Gastroesophageal sphincter (tissue), 4 donors: ENCODE data around the gene CA11. TPM values are rescaled to one million over a fixed set of nuclear protein-coding genes. Genes with fewer than 3 reads are reported as not detected.

Source experiments
- ATAC-seq: fragments of 150-250 bp; one replicate; pipeline ENCODE4 v1.9.1; 2016; ENCODE audit warnings: mild to moderate bottlenecking, moderate library complexity
- H3K27ac ChIP-seq, 4 donors: fragments of 200-600 bp; sonication (generic) in 3 of 4; 1 replicate in 3 of 4; 2 replicates in 1 of 4; pipeline ENCODE4 v1.5.1; 2016 to 2019
- H3K27me3 ChIP-seq: fragments of 200-600 bp; sonication (generic); one replicate; pipeline ENCODE4 v1.5.1; 2019
- H3K36me3 ChIP-seq, 2 donors: fragments of 200-600 bp; sonication (generic); one replicate each; pipeline ENCODE4 v1.5.1; 2019; ENCODE audit warnings: control low read depth in 1 of 2
- H3K4me1 ChIP-seq, 3 donors: fragments of 200-600 bp; sonication (generic); 1 replicate in 2 of 3; 2 replicates in 1 of 3; pipeline ENCODE4 v1.5.1; 2016 to 2019; ENCODE audit warnings: control low read depth in 2 of 3
- H3K4me3 ChIP-seq, 2 donors: fragments of 200-600 bp; sonication (generic); one replicate each; pipeline ENCODE4 v1.5.1; 2019; ENCODE audit warnings: mild to moderate bottlenecking in 1 of 2, moderate library complexity in 1 of 2
- H3K9me3 ChIP-seq, 3 donors: fragments of 200-600 bp; sonication (generic); one replicate each; pipeline ENCODE4 v1.5.1; 2017 to 2019; ENCODE audit warnings: control low read depth in 2 of 3
- CTCF ChIP-seq, 4 experiments: fragments of 200-600 bp in 2 of 4; fragments of 450-650 bp in 2 of 4; sonication (generic) in 1 of 4; IDR thresholded peaks; one replicate each; pipeline ENCODE4 v1.5.1; 2017 to 2019; ENCODE audit warnings: antibody characterized with exemption in 4 of 4, mild to moderate bottlenecking in 2 of 4, moderate library complexity in 2 of 4
- EP300 ChIP-seq: sonication (generic); formaldehyde crosslinking; IDR thresholded peaks from one replicate; pipeline ENCODE4 v1.6.1; 2017; ENCODE audit warnings: antibody characterized with exemption, mild to moderate bottlenecking
- POLR2A ChIP-seq, 2 donors: fragments of 450-650 bp; IDR thresholded peaks; one replicate each; pipeline ENCODE4 v1.6.1; 2017; ENCODE audit warnings: antibody characterized with exemption in 2 of 2, mild to moderate bottlenecking in 2 of 2, moderate library complexity in 1 of 2
- POLR2AphosphoS5 ChIP-seq: sonication (generic); formaldehyde crosslinking; IDR thresholded peaks from one replicate; pipeline ENCODE4 v1.6.1; 2017; ENCODE audit warnings: antibody characterized with exemption
- WGBS, 2 donors: methylation state at CpG; one replicate each; pipeline ENCODE4 v1.1.5; 2018; ENCODE audit warnings: low coverage in 1 of 2; 5-methylcytosine and 5-hydroxymethylcytosine counted together
- total RNA-seq, 4 donors: library from RNA; depleted of rRNA; stranded (reverse); fragments of >200 nt; gene quantifications; one replicate each; pipeline ENCODE4 v1.1.0, GENCODE V29; 2016

The CA11 gene
- total RNA-seq, 4 donors from 2014 or later = 10.0 to 28.5 (median 12.5) TPM

- Histone ChIP-seq H3K4me1 (peaks cover 0 to 64% (median 16%) of the 10 kb centered on the region in 3 donors), H3K27me3 (no peaks in the 10 kb centered on the region), H3K4me3 (peak overlapping the region in 1 of 2 donors; percentile 58), H3K27ac (peak overlapping the region; percentile 57 to 91 (median 85)), H3K36me3 (peaks cover 0 to 41% of the 10 kb centered on the region in 2 donors), H3K9me3 (no peaks in the 10 kb centered on the region)
- 10 to 18% methylated on average over 7 to 8 of the region's 8 CpGs for WGBS, 2 donors
- no peak for TF ChIP-seq POLR2A (IDR thresholded peaks at IDR 0.05)
- TF ChIP-seq POLR2AphosphoS5 = no peak
- no peak for TF ChIP-seq CTCF (IDR thresholded peaks at IDR 0.05)
- TF ChIP-seq EP300 = no peak
- ATAC-seq = no peak
These were observed 22.4 kb downstream of the CA11 start for GRCh38 chr19:48623556-48624066.

- TF ChIP-seq POLR2A (IDR thresholded peaks at IDR 0.05) = no peak
- no peak for TF ChIP-seq EP300
- TF ChIP-seq CTCF (IDR thresholded peaks at IDR 0.05) = peak in 1 of 4 experiments; percentile 29
- no peak for TF ChIP-seq POLR2AphosphoS5
- ATAC-seq = no peak
- 49 to 100% methylated on average over 1 to 2 of the region's 6 CpGs for WGBS, 2 donors
- Histone ChIP-seq H3K36me3 (peaks cover 0 to 40% of the 10 kb centered on the region in 2 donors), H3K4me1 (peaks cover 2 to 89% (median 30%) of the 10 kb centered on the region in 3 donors), H3K27me3 (no peaks in the 10 kb centered on the region), H3K27ac (peak overlapping the region; percentile 89 to 98 (median 92)), H3K4me3 (peak overlapping the region; percentile 43 to 85), H3K9me3 (no peaks in the 10 kb centered on the region)
These were observed 26.0 kb downstream of the CA11 start for GRCh38 chr19:48619692-48620585.

- Histone ChIP-seq H3K4me3 (peak within 1 kb of the TSS; percentile 64 to 85), H3K36me3 (peaks cover 0 to 47% of the 10 kb centered on the region in 2 donors), H3K4me1 (peaks cover 2 to 87% (median 24%) of the 10 kb centered on the region in 3 donors), H3K27ac (peak within 1 kb of the TSS; percentile 89 to 98 (median 92)), H3K27me3 (no peaks in the 10 kb centered on the region), H3K9me3 (no peaks in the 10 kb centered on the region)
- TF ChIP-seq POLR2A (IDR thresholded peaks at IDR 0.05) (peak; percentile 89 to 94), POLR2AphosphoS5 (peak; percentile 97), CTCF (IDR thresholded peaks at IDR 0.05) (no peak), EP300 (no peak)
- peak; percentile 93 for ATAC-seq
- WGBS, 2 donors = no CpG with 5 or more reads among the region's 69 CpGs
These were observed 26.9 kb downstream of the CA11 start, which contains the start of the genes RPL18 and SPHK2 for GRCh38 chr19:48618916-48619691. RPL18 (minus strand) TSS chr19:48619178; CDS start chr19:48619143, 35 bp downstream. SPHK2 (plus strand) TSS chr19:48619506; CDS start chr19:48620515, 1,009 bp downstream.

- TF ChIP-seq CTCF (IDR thresholded peaks at IDR 0.05) = no peak
- TF ChIP-seq EP300 = no peak
- no peak for TF ChIP-seq POLR2AphosphoS5
- no peak for TF ChIP-seq POLR2A (IDR thresholded peaks at IDR 0.05)
- WGBS, 2 donors = 2% methylated on average over 8 to 15 of the region's 18 CpGs
- H3K9me3 ChIP-seq = no peaks in the 10 kb centered on the region
- peak overlapping the region; percentile 80 to 98 (median 90) for H3K27ac ChIP-seq
- peaks cover 2 to 81% (median 20%) of the 10 kb centered on the region in 3 donors for H3K4me1 ChIP-seq
- peak overlapping the region; percentile 64 to 85 for H3K4me3 ChIP-seq
- H3K27me3 ChIP-seq = no peaks in the 10 kb centered on the region
- ATAC-seq = no peak
- H3K36me3 ChIP-seq = peaks cover 0 to 47% of the 10 kb centered on the region in 2 donors
These were observed 27.6 kb downstream of the CA11 start for GRCh38 chr19:48618278-48618915.
